NCI-H1092 treated with DMSO at 0.1 percent for 48 hours (cell line): ENCODE measurements around the gene ADH5.
"Not testable (repeated sequence)": the region's sequence is repeated elsewhere in the genome, so short reads cannot be mapped to it uniquely, and the experiment has no call there.

Experiments
- DNase-seq: peaks from one replicate; lab custom pipeline; 2025; lab: John Stamatoyannopoulos, UW

Gene ADH5

GRCh38 chr4:99029852-99030251, 58.7 kb downstream of the ADH5 start:
- DNase-seq: no peak

- DNase-seq: no peak
These were observed 59.4 kb downstream of the ADH5 start for GRCh38 chr4:99029018-99029735.

DNA sequence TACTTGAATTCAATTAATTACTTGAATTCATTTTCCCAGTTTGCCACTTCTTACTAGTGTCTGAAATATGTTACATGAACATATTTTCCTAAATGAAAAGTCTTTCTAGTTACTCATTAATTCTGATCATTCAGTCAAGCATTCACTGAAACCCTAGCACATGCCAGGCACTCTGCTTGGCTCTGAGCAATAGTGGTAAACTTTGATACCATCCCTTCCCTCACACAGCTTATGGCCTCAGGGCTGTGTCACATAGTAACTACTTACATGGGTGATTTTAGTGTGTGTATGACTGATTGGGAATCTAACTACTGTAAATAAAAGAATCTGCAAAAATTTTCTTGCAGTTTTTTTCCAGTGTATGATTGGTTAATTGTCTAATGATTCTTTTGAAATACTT, 60.4 kb downstream of the ADH5 start:
- no peak for DNase-seq

- DNase-seq: no peak
These were observed 61.3 kb downstream of the ADH5 start for GRCh38 chr4:99027304-99027703.

DNA sequence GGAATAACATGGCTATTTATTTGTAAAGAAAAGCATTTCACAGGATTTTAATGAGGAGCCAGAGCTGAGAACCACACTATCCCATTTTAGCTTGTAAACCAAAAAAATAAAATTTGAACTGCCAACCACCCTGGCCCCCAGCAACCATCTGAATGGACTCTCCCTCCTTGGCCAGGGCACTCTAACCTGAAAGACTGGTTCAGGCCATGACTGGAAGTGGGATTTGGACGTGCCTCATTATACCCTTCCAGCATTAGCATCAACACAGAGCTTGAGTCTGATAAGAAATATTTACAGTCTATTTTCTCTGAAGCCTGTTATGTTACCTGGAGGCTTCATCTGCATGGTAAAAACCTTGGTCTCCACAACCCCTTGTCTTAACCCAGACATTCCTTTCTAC, 63.1 kb downstream of the ADH5 start:
- DNase-seq: no peak

- DNase-seq: no peak
These were observed 63.9 kb downstream of the ADH5 start for GRCh38 chr4:99024481-99025275.

- not testable (repeated sequence) for DNase-seq
These were observed 64.8 kb downstream of the ADH5 start for GRCh38 chr4:99023800-99024251.

DNA sequence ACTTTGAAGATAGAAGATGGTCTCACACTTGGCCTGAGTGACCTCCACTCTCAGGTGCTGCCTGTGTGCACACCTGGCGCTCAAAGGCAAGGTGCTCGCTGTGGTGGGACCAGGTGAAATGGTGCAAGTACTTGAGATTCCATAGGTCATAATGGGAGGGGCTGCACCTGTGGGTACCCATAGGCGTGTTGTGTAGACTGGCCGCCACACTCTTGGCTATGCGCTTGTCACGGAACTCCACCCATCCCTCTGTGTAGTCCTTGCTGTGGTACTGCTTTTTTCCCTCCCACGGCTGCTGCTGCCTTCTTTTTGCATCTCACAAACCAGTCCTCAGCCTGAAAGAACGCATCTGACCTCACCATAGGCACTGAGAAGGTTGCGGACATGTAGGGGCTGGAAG, 66.0 kb downstream of the ADH5 start:
- no peak for DNase-seq

GRCh38 chr4:99021386-99021785, 67.2 kb downstream of the ADH5 start:
- DNase-seq: no peak
